Gastroesophageal sphincter (tissue), 4 donors: ENCODE measurements around the gene CEP131. TPM values are rescaled to one million over a fixed set of nuclear protein-coding genes. Genes with fewer than 3 reads are reported as not detected.

Experiments
- ATAC-seq: fragments of 150-250 bp; one replicate; pipeline ENCODE4 v1.9.1; 2016; ENCODE audit warnings: mild to moderate bottlenecking, moderate library complexity
- H3K27ac ChIP-seq, 4 donors: fragments of 200-600 bp; sonication (generic) in 3 of 4; 1 replicate in 3 of 4; 2 replicates in 1 of 4; pipeline ENCODE4 v1.5.1; 2016 to 2019
- H3K27me3 ChIP-seq: fragments of 200-600 bp; sonication (generic); one replicate; pipeline ENCODE4 v1.5.1; 2019
- H3K36me3 ChIP-seq, 2 donors: fragments of 200-600 bp; sonication (generic); one replicate each; pipeline ENCODE4 v1.5.1; 2019; ENCODE audit warnings: control low read depth in 1 of 2
- H3K4me1 ChIP-seq, 3 donors: fragments of 200-600 bp; sonication (generic); 1 replicate in 2 of 3; 2 replicates in 1 of 3; pipeline ENCODE4 v1.5.1; 2016 to 2019; ENCODE audit warnings: control low read depth in 2 of 3
- H3K4me3 ChIP-seq, 2 donors: fragments of 200-600 bp; sonication (generic); one replicate each; pipeline ENCODE4 v1.5.1; 2019; ENCODE audit warnings: mild to moderate bottlenecking in 1 of 2, moderate library complexity in 1 of 2
- H3K9me3 ChIP-seq, 3 donors: fragments of 200-600 bp; sonication (generic); one replicate each; pipeline ENCODE4 v1.5.1; 2017 to 2019; ENCODE audit warnings: control low read depth in 2 of 3
- EP300 ChIP-seq: sonication (generic); formaldehyde crosslinking; IDR thresholded peaks from one replicate; pipeline ENCODE4 v1.6.1; 2017; ENCODE audit warnings: antibody characterized with exemption, mild to moderate bottlenecking
- POLR2A ChIP-seq, 2 donors: fragments of 450-650 bp; IDR thresholded peaks; one replicate each; pipeline ENCODE4 v1.6.1; 2017; ENCODE audit warnings: antibody characterized with exemption in 2 of 2, mild to moderate bottlenecking in 2 of 2, moderate library complexity in 1 of 2
- POLR2AphosphoS5 ChIP-seq: sonication (generic); formaldehyde crosslinking; IDR thresholded peaks from one replicate; pipeline ENCODE4 v1.6.1; 2017; ENCODE audit warnings: antibody characterized with exemption
- WGBS, 2 donors: methylation state at CpG; one replicate each; pipeline ENCODE4 v1.1.5; 2018; ENCODE audit warnings: low coverage in 1 of 2; 5-methylcytosine and 5-hydroxymethylcytosine counted together
- total RNA-seq, 4 donors: library from RNA; depleted of rRNA; stranded (reverse); fragments of >200 nt; gene quantifications; one replicate each; pipeline ENCODE4 v1.1.0, GENCODE V29; 2016
- TF ChIP-seq, protein P1 (sequence below), 4 experiments: fragments of 200-600 bp in 2 of 4; fragments of 450-650 bp in 2 of 4; sonication (generic) in 1 of 4; IDR thresholded peaks; one replicate each; pipeline ENCODE4 v1.5.1; 2017 to 2019; ENCODE audit warnings: antibody characterized with exemption in 4 of 4, mild to moderate bottlenecking in 2 of 4, moderate library complexity in 2 of 4

CEP131 gene
- total RNA-seq, 4 donors from 2014 or later, result 4.4 to 12.0 (median 6.4) TPM

DNA sequence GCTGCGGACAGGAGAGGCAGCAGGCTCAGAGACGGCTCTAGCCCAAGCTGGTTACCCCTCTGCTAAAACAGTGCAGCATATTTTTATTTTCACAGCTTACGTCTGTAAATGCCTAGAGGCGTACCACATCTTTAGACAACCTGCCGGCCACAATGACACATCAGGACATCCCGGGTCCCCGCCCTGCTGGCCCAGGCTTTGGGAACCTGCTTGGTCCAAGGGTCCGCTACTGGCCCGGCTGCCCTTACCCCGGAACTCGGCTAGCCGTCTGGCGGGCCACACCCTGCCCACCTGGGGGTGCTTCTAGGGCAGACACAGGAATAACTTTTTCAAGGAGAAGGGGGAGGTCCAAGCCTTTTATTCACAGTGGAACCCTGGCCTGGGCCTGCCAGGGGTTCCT lies 4.3 kb downstream of the CEP131 start:
- H3K4me3 ChIP-seq, result no peak overlapping the region
- no peaks in the 10 kb centered on the region for H3K9me3 ChIP-seq
- H3K4me1 ChIP-seq, result peaks cover 5 to 20% (median 14%) of the 10 kb centered on the region in 3 donors
- ATAC-seq, result no peak
- no peaks in the 10 kb centered on the region for H3K27me3 ChIP-seq
- 100% methylated on average over 2 of the region's 13 CpGs; no CpG with 5 or more reads in 1 of the 2 donors for WGBS, 2 donors
- H3K36me3 ChIP-seq, result peaks cover 0 to 34% of the 10 kb centered on the region in 2 donors
- TF ChIP-seq EP300 (no peak), POLR2AphosphoS5 (no peak), POLR2A (IDR thresholded peaks at IDR 0.05) (no peak)
- TF ChIP-seq, protein P1, sequence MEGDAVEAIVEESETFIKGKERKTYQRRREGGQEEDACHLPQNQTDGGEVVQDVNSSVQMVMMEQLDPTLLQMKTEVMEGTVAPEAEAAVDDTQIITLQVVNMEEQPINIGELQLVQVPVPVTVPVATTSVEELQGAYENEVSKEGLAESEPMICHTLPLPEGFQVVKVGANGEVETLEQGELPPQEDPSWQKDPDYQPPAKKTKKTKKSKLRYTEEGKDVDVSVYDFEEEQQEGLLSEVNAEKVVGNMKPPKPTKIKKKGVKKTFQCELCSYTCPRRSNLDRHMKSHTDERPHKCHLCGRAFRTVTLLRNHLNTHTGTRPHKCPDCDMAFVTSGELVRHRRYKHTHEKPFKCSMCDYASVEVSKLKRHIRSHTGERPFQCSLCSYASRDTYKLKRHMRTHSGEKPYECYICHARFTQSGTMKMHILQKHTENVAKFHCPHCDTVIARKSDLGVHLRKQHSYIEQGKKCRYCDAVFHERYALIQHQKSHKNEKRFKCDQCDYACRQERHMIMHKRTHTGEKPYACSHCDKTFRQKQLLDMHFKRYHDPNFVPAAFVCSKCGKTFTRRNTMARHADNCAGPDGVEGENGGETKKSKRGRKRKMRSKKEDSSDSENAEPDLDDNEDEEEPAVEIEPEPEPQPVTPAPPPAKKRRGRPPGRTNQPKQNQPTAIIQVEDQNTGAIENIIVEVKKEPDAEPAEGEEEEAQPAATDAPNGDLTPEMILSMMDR (IDR thresholded peaks at IDR 0.05), result no peak
- no peak overlapping the region for H3K27ac ChIP-seq

DNA sequence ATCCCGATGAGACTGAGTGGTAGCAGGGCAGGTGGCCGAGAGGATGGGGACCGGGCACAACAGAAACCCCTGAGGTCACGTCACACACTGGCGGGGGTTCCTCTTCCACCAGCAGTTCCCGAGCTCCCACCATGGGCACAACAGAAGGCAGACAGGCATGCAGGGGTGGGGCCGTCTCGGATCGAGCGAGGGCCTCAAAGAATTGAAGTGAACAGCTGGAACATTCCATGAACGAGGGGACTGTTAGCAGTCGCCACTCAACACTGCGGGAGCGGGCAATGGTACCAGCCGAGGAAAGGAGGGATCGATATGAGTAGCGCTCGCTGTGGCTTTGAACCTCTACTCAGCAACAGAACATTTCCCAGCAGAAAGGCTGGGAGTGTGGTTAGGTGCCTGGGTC lies 5.3 kb downstream of the CEP131 start:
- no peaks in the 10 kb centered on the region for H3K9me3 ChIP-seq
- TF ChIP-seq EP300 (no peak), POLR2AphosphoS5 (no peak), POLR2A (IDR thresholded peaks at IDR 0.05) (no peak)
- TF ChIP-seq, protein P1 (IDR thresholded peaks at IDR 0.05), result no peak
- ATAC-seq, result no peak
- H3K27me3 ChIP-seq, result no peaks in the 10 kb centered on the region
- peaks cover 0 to 34% of the 10 kb centered on the region in 2 donors for H3K36me3 ChIP-seq
- no peak overlapping the region for H3K27ac ChIP-seq
- WGBS, 2 donors, result 87% methylated on average over 7 to 14 of the region's 18 CpGs
- no peak overlapping the region for H3K4me3 ChIP-seq
- H3K4me1 ChIP-seq, result peaks cover 5 to 15% (median 12%) of the 10 kb centered on the region in 3 donors

DNA sequence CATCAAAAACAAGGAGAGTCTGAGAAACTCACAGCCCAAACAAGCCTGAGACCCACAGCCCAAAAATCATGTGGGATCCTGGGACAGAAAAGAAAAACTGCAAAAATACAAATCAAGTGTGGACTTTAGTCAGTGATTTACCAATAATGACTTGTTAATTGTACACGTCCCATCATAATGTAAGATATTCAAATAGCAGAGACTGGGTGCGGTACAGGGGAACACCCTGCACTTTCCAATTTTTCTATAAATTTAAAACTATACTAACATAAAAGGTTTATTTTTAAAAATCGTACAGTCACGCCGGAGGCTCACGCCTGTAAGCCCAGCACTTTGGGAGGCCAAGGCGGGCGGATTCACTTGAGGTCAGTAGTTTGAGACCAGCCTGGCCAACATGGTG lies 8.8 kb downstream of the CEP131 start:
- TF ChIP-seq POLR2A (IDR thresholded peaks at IDR 0.05), result no peak
- no peak for TF ChIP-seq POLR2AphosphoS5
- TF ChIP-seq, protein P1 (IDR thresholded peaks at IDR 0.05), result no peak
- Histone ChIP-seq H3K36me3 (peaks cover 0 to 22% of the 10 kb centered on the region in 2 donors), H3K4me3 (no peak overlapping the region), H3K9me3 (no peaks in the 10 kb centered on the region), H3K27me3 (no peaks in the 10 kb centered on the region), H3K4me1 (no peaks in the 10 kb centered on the region), H3K27ac (no peak overlapping the region)
- 92 to 95% methylated on average over 6 to 8 of the region's 8 CpGs for WGBS, 2 donors
- ATAC-seq, result no peak

DNA sequence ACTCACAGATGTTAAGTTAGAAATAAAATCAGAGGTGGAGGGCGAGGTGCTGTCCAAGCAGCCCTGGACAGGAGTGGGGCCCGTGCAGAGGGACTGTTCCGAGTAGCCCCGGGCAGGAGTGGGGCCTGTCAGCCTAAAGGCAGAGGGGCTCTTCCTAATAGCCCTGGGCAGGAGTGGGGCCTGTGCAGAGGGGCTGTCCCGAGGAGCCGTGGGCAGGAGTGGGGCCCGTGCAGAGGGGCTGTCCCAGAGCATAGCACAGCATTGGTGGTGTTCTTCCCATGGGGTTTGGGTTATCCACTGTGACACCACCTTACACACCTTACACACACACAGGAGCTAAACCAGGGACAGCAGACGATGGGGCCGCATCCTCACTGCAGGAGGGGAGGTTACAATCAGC lies 10.4 kb downstream of the CEP131 start:
- Histone ChIP-seq H3K9me3 (no peaks in the 10 kb centered on the region), H3K27ac (no peak overlapping the region), H3K27me3 (no peaks in the 10 kb centered on the region), H3K4me1 (no peaks in the 10 kb centered on the region), H3K36me3 (peaks cover 0 to 21% of the 10 kb centered on the region in 2 donors), H3K4me3 (no peak overlapping the region)
- TF ChIP-seq POLR2A (IDR thresholded peaks at IDR 0.05) (no peak), EP300 (no peak), POLR2AphosphoS5 (no peak)
- TF ChIP-seq, protein P1 (IDR thresholded peaks at IDR 0.05), result no peak
- no peak for ATAC-seq
- WGBS, 2 donors, result 84 to 90% methylated on average over 4 to 7 of the region's 9 CpGs

DNA sequence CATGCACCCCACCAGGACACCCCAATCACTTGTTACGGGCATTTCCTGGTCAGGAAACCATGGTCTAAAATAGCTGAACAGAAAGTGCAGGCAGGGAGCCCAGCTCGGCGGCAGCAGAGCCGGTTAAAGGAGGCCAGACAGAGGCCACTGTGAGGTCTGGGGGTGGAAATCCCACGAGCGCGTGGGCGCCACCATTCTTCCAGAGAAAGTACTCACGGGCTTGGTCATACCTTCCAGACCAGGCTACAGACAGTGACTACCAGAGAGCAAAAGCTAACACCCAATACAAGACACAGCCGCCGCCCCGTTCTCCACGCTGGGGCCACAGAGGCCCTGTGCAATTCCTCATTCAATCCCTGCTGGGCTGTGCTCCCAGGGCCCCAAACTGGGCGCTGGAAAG lies 11.9 kb downstream of the CEP131 start:
- no peaks in the 10 kb centered on the region for H3K4me1 ChIP-seq
- no peaks in the 10 kb centered on the region for H3K9me3 ChIP-seq
- peaks cover 0 to 26% of the 10 kb centered on the region in 2 donors for H3K36me3 ChIP-seq
- ATAC-seq, result no peak
- no peak for TF ChIP-seq POLR2A (IDR thresholded peaks at IDR 0.05)
- no peak for TF ChIP-seq EP300
- no peak for TF ChIP-seq POLR2AphosphoS5
- TF ChIP-seq, protein P1 (IDR thresholded peaks at IDR 0.05), result no peak
- no peak overlapping the region for H3K27ac ChIP-seq
- WGBS, 2 donors, result 43 to 50% methylated on average over 1 to 4 of the region's 14 CpGs
- no peaks in the 10 kb centered on the region for H3K27me3 ChIP-seq
- no peak overlapping the region for H3K4me3 ChIP-seq
